GM12872 (cell line): ENCODE data around the gene VPREB1.

ENCODE experiments used
- CTCF ChIP-seq: IDR thresholded peaks from 3 replicates; pipeline ENCODE4 v1.5.1; 2011; ENCODE audit warnings: low read depth, mild to moderate bottlenecking, low read length, moderate library complexity; ENCODE audit not compliant: insufficient read depth

The VPREB1 gene

GRCh38 chr22:22242488-22242887, 2.1 kb upstream of the VPREB1 start:
- no peak for TF ChIP-seq CTCF

- TF ChIP-seq CTCF = no peak
These were observed 1.4 kb upstream of the VPREB1 start for GRCh38 chr22:22243033-22243680.

- TF ChIP-seq CTCF = no peak
These were observed 797 bp downstream of the VPREB1 start for GRCh38 chr22:22245256-22245909.

- TF ChIP-seq CTCF = no peak
These were observed 1.4 kb downstream of the VPREB1 start for GRCh38 chr22:22245935-22246525.

GRCh38 chr22:22246706-22247105, 2.1 kb downstream of the VPREB1 start:
- TF ChIP-seq CTCF = no peak

- TF ChIP-seq CTCF = no peak
These were observed 4.3 kb downstream of the VPREB1 start for GRCh38 chr22:22248878-22249277.
